Activated CD4-positive, CD25-positive, alpha-beta regulatory T cell treated with anti-CD3 and anti-CD28 coated beads, Interleukin-2, amount 50 U/mL, for 72 hours (primary cell): ENCODE data around the gene TUBB1.
A peak's percentile ranks its signal among the peaks of the same experiment; 100 is the strongest.

ENCODE experiments used
- DNase-seq: peaks from one replicate; pipeline ENCODE4 v3.0.0; 2021

The TUBB1 gene

GRCh38 chr20:58990651-58991445 lies 28.4 kb upstream of the TUBB1 start:
- no peak for DNase-seq

- no peak for DNase-seq
These were observed 27.5 kb upstream of the TUBB1 start for GRCh38 chr20:58991715-58992114.

- DNase-seq, result no peak
These were observed 26.3 kb upstream of the TUBB1 start for GRCh38 chr20:58992911-58993310.

- DNase-seq, result no peak
These were observed 25.6 kb upstream of the TUBB1 start for GRCh38 chr20:58993332-58994248.

GRCh38 chr20:58994390-58995159 lies 24.7 kb upstream of the TUBB1 start:
- DNase-seq, result no peak

GRCh38 chr20:58995461-58996225 lies 23.6 kb upstream of the TUBB1 start:
- DNase-seq, result no peak

- no peak for DNase-seq
These were observed 23.0 kb upstream of the TUBB1 start for GRCh38 chr20:58996226-58996611.

GRCh38 chr20:58997141-58997770 lies 22.0 kb upstream of the TUBB1 start:
- no peak for DNase-seq

GRCh38 chr20:58998656-58999055 lies 20.6 kb upstream of the TUBB1 start:
- DNase-seq, result no peak

GRCh38 chr20:59000326-59000725 lies 18.9 kb upstream of the TUBB1 start:
- no peak for DNase-seq

GRCh38 chr20:59001068-59001448 lies 18.2 kb upstream of the TUBB1 start:
- no peak for DNase-seq

- no peak for DNase-seq
These were observed 17.6 kb upstream of the TUBB1 start for GRCh38 chr20:59001449-59002171.

- DNase-seq, result no peak
These were observed 16.8 kb upstream of the TUBB1 start for GRCh38 chr20:59002388-59002787.

- no peak for DNase-seq
These were observed 16.3 kb upstream of the TUBB1 start for GRCh38 chr20:59002874-59003399.

- no peak for DNase-seq
These were observed 15.3 kb upstream of the TUBB1 start for GRCh38 chr20:59003836-59004492.

GRCh38 chr20:59004493-59004762 lies 14.8 kb upstream of the TUBB1 start:
- peak; percentile 64 for DNase-seq

- DNase-seq, result peak; percentile 59
These were observed 14.3 kb upstream of the TUBB1 start for GRCh38 chr20:59004763-59005522.

- no peak for DNase-seq
These were observed 13.6 kb upstream of the TUBB1 start for GRCh38 chr20:59005523-59006166.

GRCh38 chr20:59006167-59006863 lies 12.9 kb upstream of the TUBB1 start:
- no peak for DNase-seq
